HCT116 (cell line): Measurements from ENCODE around the gene HNRNPH3. TPM values are rescaled to one million over a fixed set of nuclear protein-coding genes. Genes with fewer than 3 reads are reported as not detected.

Experiments
- ATAC-seq: fragments of 200-7000 bp; cut with Tn5 transposase; 2 replicates; pipeline ENCODE4 v1.9.1; 2020; ENCODE audit warnings: mild to moderate bottlenecking, moderate library complexity
- BruUV-seq: library from RNA; stranded (reverse); fragments of 400-500 nt; replicated peaks from 2 replicates; lab custom pipeline; 2021; lab: Mats Ljungman, UMichigan
- CTCF ChIA-PET: fragments of 300-600 bp; sonication (Branson Sonifier 250); formaldehyde crosslinking; loops from one replicate; lab custom pipeline; 2021; ENCODE audit warnings: antibody characterized with exemption; lab: Charles Lee
- POLR2A ChIA-PET: fragments of 300-600, 350-600 bp; sonication (Branson Sonifier 250); formaldehyde crosslinking; loops from one replicate; lab custom pipeline; 2021; ENCODE audit warnings: antibody characterized with exemption; lab: Charles Lee
- RAD21 ChIA-PET, 2 experiments: fragments of 300-600 bp; sonication (Branson Sonifier 250); formaldehyde crosslinking; loops; one replicate each; lab custom pipeline; 2023; ENCODE audit warnings: low total read pairs in 2 of 2; ENCODE audit not compliant: uncharacterized antibody in 2 of 2, unreplicated experiment in 2 of 2, low non-redundant PET in 1 of 2; lab: Charles Lee
- DNase-seq: peaks from one replicate; pipeline ENCODE4 v3.0.0-alpha.2; 2010; ENCODE audit warnings: low read depth, low spot score
- H2AFZ ChIP-seq: fragments of 200-600 bp; shearing (Covaris generic), sonication (generic); 2 replicates; pipeline ENCODE4 v1.6.1; 2017; ENCODE audit warnings: low read depth, mixed run types, mixed read lengths, antibody characterized with exemption, low read length; ENCODE audit not compliant: poor library complexity, severe bottlenecking
- H3K27ac ChIP-seq: 2 replicates; pipeline ENCODE4 v1.5.1; 2012; ENCODE audit warnings: low read depth, low read length
- H3K27me3 ChIP-seq: fragments of 200-600 bp; sonication (generic); 2 replicates; pipeline ENCODE4 v1.6.1; 2016; ENCODE audit warnings: mixed run types, low read length, mixed read lengths; ENCODE audit not compliant: insufficient read depth
- H3K36me3 ChIP-seq, 2 experiments: fragments of 200-500 bp in 1 of 2; fragments of 200-600 bp in 1 of 2; sonication (Bioruptor generic) in 1 of 2; sonication (generic) in 1 of 2; 2 replicates each; pipeline versions ENCODE4 v1.5.1 to v1.6.1; 2014 to 2016; ENCODE audit warnings: low read length in 2 of 2, inconsistent platforms in 1 of 2, mixed read lengths in 1 of 2, mixed run types in 1 of 2; ENCODE audit not compliant: insufficient read depth in 2 of 2, control insufficient read depth in 1 of 2
- H3K4me1 ChIP-seq, 2 experiments: fragments of 200-600 bp in 1 of 2; sonication (generic) in 1 of 2; 2 replicates each; pipeline versions ENCODE4 v1.5.1 to v1.6.1; 2012 to 2017; ENCODE audit warnings: low read length in 2 of 2, inconsistent platforms in 1 of 2, mild to moderate bottlenecking in 1 of 2, mixed read lengths in 1 of 2, mixed run types in 1 of 2, moderate library complexity in 1 of 2; ENCODE audit not compliant: insufficient read depth in 2 of 2, control insufficient read depth in 1 of 2
- H3K4me2 ChIP-seq: fragments of 200-600 bp; sonication (generic); 2 replicates; pipeline ENCODE4 v1.6.1; 2017; ENCODE audit warnings: mixed run types, low read length, mixed read lengths
- H3K4me3 ChIP-seq, 2 experiments: fragments of 200-600 bp in 1 of 2; sonication (generic) in 1 of 2; replicated peaks in 1 of 2; 2 replicates each; pipeline ENCODE4 v1.5.1; 2011 to 2016; ENCODE audit warnings: low read length in 2 of 2, control low read depth in 1 of 2, low read depth in 1 of 2, mild to moderate bottlenecking in 1 of 2, mixed read lengths in 1 of 2, mixed run types in 1 of 2
- H3K79me2 ChIP-seq: fragments of 200-600 bp; sonication (generic); 2 replicates; pipeline ENCODE4 v1.6.1; 2017; ENCODE audit warnings: mild to moderate bottlenecking, mixed run types, low read length, moderate library complexity, mixed read lengths; ENCODE audit not compliant: insufficient read depth
- H3K9ac ChIP-seq: fragments of 200-600 bp; sonication (generic); 2 replicates; pipeline ENCODE4 v1.6.1; 2016; ENCODE audit warnings: low read length, mixed read lengths
- H3K9me2 ChIP-seq: fragments of 200-600 bp; sonication (generic), shearing (Covaris generic); 2 replicates; pipeline ENCODE4 v1.6.1; 2017; ENCODE audit warnings: mixed run types, mild to moderate bottlenecking, moderate library complexity; ENCODE audit not compliant: insufficient read depth
- H3K9me3 ChIP-seq, 2 experiments: fragments of 200-500 bp in 1 of 2; fragments of 200-600 bp in 1 of 2; sonication (Bioruptor generic) in 1 of 2; sonication (generic) in 1 of 2; 2 replicates each; pipeline ENCODE4 v1.6.1; 2014 to 2017; ENCODE audit warnings: low read length in 2 of 2, mixed read lengths in 2 of 2, inconsistent platforms in 1 of 2, low read depth in 1 of 2, mild to moderate bottlenecking in 1 of 2, mixed run types in 1 of 2, moderate library complexity in 1 of 2; ENCODE audit not compliant: control insufficient read depth in 1 of 2, insufficient read depth in 1 of 2
- H4K20me1 ChIP-seq: fragments of 200-600 bp; sonication (generic), shearing (Covaris generic); 2 replicates; pipeline ENCODE4 v1.6.1; 2017; ENCODE audit warnings: mixed run types, mild to moderate bottlenecking, moderate library complexity; ENCODE audit not compliant: insufficient read depth
- CEBPB ChIP-seq: IDR thresholded peaks from 2 replicates; pipeline ENCODE4 v1.6.1; 2012; ENCODE audit warnings: low read depth
- EZH2phosphoT487 ChIP-seq: fragments of 200-600 bp; IDR thresholded peaks from 2 replicates; pipeline ENCODE4 v1.6.1; 2018; ENCODE audit warnings: antibody characterized with exemption, borderline replicate concordance
- FOSL1 ChIP-seq: IDR thresholded peaks from 2 replicates; pipeline ENCODE4 v1.6.1; 2012; ENCODE audit warnings: low read depth
- POLR2AphosphoS5 ChIP-seq: IDR thresholded peaks from 2 replicates; pipeline ENCODE4 v1.6.1; 2011; ENCODE audit warnings: mild to moderate bottlenecking, low read depth, low read length, moderate library complexity
- SP1 ChIP-seq: IDR thresholded peaks from 2 replicates; pipeline ENCODE4 v1.6.1; 2012; ENCODE audit warnings: low read depth
- SRF ChIP-seq: IDR thresholded peaks from 2 replicates; pipeline ENCODE4 v1.6.1; 2012; ENCODE audit warnings: low read depth
- ZBTB33 ChIP-seq: IDR thresholded peaks from 2 replicates; pipeline ENCODE4 v1.6.1; 2011; ENCODE audit warnings: mild to moderate bottlenecking, low read length, moderate library complexity; ENCODE audit not compliant: insufficient replicate concordance; ENCODE audit errors: extremely low read depth
- intact Hi-C: fragments of 100-400 bp; cut with micrococcal nuclease; formaldehyde crosslinking; loops from 2 replicates; pipeline ENCODE4 v1.10.0; 2022
- total RNA-seq: library from RNA; stranded (reverse); gene quantifications from one replicate; pipeline ENCODE4 v1.2.1, GENCODE V29; 2021; ENCODE audit not compliant: unreplicated experiment
- TF ChIP-seq, protein P1 (sequence below): IDR thresholded peaks from 2 replicates; pipeline ENCODE4 v1.6.1; 2012

HNRNPH3 gene
- total RNA-seq, 1 experiment from 2014 or later, result 126 TPM

GRCh38 chr10:68334672-68335467 is 3.0 kb downstream of the HNRNPH3 start:
- no peaks in the 10 kb centered on the region for H3K9me2 ChIP-seq
- no peak overlapping the region for H3K4me3 ChIP-seq
- no peak overlapping the region for H3K27ac ChIP-seq
- CTCF ChIA-PET, result no interaction called here
- peaks cover 61% of the 10 kb centered on the region; the same call in 1 of the 2 replicates for H4K20me1 ChIP-seq
- H3K27me3 ChIP-seq, result no peaks in the 10 kb centered on the region
- no peak for ATAC-seq
- H3K9ac ChIP-seq, result no peak overlapping the region
- no TSS peak for BruUV-seq
- H3K9me3 ChIP-seq, result no peaks in the 10 kb centered on the region
- no peak for DNase-seq
- no peak overlapping the region for H2AFZ ChIP-seq
- H3K36me3 ChIP-seq, result peaks cover 23 to 35% of the 10 kb centered on the region in 2 experiments
- H3K79me2 ChIP-seq, result peaks cover 80% of the 10 kb centered on the region
- no peak for TF ChIP-seq SP1
- TF ChIP-seq, protein P1, sequence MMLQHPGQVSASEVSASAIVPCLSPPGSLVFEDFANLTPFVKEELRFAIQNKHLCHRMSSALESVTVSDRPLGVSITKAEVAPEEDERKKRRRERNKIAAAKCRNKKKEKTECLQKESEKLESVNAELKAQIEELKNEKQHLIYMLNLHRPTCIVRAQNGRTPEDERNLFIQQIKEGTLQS, result no peak
- TF ChIP-seq ZBTB33, result no peak
- TF ChIP-seq FOSL1, result no peak
- no peak for TF ChIP-seq SRF
- TF ChIP-seq CEBPB, result no peak
- TF ChIP-seq POLR2AphosphoS5, result no peak
- TF ChIP-seq EZH2phosphoT487, result no peak
- TF ChIP-seq, all 23 proteins: peak for 0
- intact Hi-C loops, result loop anchor here (10.0 kb wide), 1 partner anchor 480 kb away; no protein-coding TSS in a partner anchor
- Histone ChIP-seq H3K4me2 (peak overlapping the region; percentile 94; the same call in 1 of the 2 replicates), H3K4me1 (peaks cover 25% of the 10 kb centered on the region in 2 experiments)
- POLR2A ChIA-PET, result no interaction called here
- RAD21 ChIA-PET, result no interaction called here
